NK-92 (cell line): ENCODE data around the gene USP22.

Experiments
- DNase-seq: peaks from one replicate; lab custom pipeline; 2025; ENCODE audit not compliant: unreplicated experiment; lab: John Stamatoyannopoulos, UW

Gene USP22

DNA sequence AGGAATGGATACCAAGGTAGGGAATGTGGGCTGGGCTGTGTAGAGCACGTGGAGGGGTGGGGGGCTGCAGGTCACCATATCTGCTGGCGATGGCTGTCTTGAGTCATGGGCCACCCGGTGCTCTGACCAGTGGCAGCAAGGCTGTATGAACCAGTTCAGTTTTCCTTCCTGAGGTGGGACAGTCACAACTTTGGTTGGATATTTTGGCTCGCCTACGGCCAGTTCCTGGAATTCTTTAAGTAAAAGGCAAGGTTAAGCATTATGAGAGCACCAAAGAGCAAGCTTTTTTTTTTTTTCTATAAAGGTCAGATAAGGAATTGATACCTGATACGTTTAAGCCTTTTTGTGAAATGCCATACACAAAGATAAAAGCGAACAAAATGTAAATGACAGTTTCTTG is 81.9 kb downstream of the USP22 start:
- DNase-seq: no peak

DNA sequence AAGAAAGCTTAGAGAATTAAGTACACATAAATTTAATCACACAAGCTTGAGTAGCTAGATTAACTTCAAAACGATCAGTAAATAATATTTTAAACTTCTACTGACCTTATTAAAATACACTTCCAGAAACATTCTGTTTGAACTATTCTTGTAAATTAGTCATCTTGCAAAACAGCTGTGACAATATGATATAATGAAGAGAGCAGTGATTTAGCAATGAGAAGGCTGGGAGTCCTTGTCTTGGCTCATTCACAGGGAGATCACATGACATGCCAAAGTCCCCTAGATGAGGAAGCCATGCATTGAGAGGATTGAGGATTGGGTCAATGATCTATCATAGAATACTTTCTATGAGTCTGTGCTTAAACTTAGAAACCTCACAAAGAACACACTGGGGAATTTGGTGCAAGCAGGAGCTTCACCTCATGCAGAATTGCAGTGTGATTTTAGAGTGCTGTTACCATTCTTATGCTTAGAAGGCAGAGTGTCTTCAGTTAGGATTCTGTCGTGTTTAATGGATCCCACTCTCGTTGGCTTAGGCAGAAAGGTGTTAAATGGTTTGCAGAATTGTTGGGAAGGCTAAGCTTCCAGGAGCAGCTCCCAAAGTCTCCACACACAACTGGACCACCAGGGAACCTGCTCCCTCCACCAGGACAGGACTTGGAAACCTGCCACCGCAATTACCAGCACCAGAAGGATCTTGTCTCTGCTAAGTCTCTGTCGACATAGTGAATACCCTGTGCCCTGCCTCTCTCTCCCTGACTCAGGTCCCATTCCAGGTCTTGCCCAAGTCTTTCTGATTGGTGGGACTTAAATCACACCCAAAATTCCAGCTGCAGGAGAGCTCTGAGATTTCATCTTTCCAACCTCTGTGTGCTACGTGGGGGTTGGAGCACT is 87.1 kb downstream of the USP22 start:
- no peak for DNase-seq

GRCh38 chr17:20954794-20955193 is 88.0 kb downstream of the USP22 start:
- no peak for DNase-seq

GRCh38 chr17:20952183-20952582 is 90.6 kb downstream of the USP22 start:
- no peak for DNase-seq
